Measurements from ENCODE around the gene SLC17A5. TPM values are rescaled to one million over a fixed set of nuclear protein-coding genes. Genes with fewer than 3 reads are reported as not detected.

Gene SLC17A5
- total and polyA plus RNA-seq, 9 of the 15 experiments (the other 6 are each of a cell fraction or from before 2014, with no cell fraction given): 1.3 to 7.2 (median 3.4) TPM

GRCh38 chr6:73580247-73581149, 73.3 kb downstream of the SLC17A5 start (continued):
- TF ChIP-seq BCLAF1 (IDR thresholded peaks at IDR 0.05; ENCODE audit: borderline replicate concordance in 1 of 2, control insufficient read depth in 1 of 2, low read depth in 2 of 2, low read length in 1 of 2) (0 out of 4 replicates have a peak, but pooled peaks of 1 of the 2 experiments have one; percentile 45), FOSL1 (tag; conservative IDR thresholded peaks at IDR 0.05) (peak; percentile 94), SP1 (CRISPR knock-in tag; IDR thresholded peaks at IDR 0.05) (no peak), NR2C2 (CRISPR knock-in tag; IDR thresholded peaks at IDR 0.05) (no peak), NR2C2 (tag; IDR thresholded peaks at IDR 0.05) (no peak; the same call in 1 of the 2 replicates), NUFIP1 (IDR thresholded peaks at IDR 0.05; ENCODE audit: partially characterized antibody) (no peak), GATAD2B (IDR thresholded peaks at IDR 0.05; ENCODE audit: borderline replicate concordance) (0 out of 2 replicates have a peak, but pooled peaks have one; percentile 35), HMGN3 (IDR thresholded peaks at IDR 0.05; ENCODE audit: borderline replicate concordance, extremely low read depth, insufficient read length, low read depth, low read length) (no peak), SMARCE1 (IDR thresholded peaks at IDR 0.05) (peak; percentile 78), POLR2A (conservative IDR thresholded peaks at IDR 0.05) (peak; percentile 76), CHD7 (IDR thresholded peaks at IDR 0.05; ENCODE audit: low read depth, low read length) (no peak), SREBF1 (IDR thresholded peaks at IDR 0.05; ENCODE audit: borderline replicate concordance, low read depth, low read length) (no peak)

All from K562 (cell line).